Measurements from ENCODE around the gene PLK2.

GRCh38 chr5:58412932-58413331 lies 47.0 kb downstream of the PLK2 start:
- TF ChIP-seq TAF1 (IDR thresholded peaks at IDR 0.05; ENCODE audit: borderline replicate concordance, insufficient read depth, low read length) (no peak), POLR2AphosphoS5 (IDR thresholded peaks at IDR 0.05; ENCODE audit: low read depth, low read length) (no peak)

All from PFSK-1 (cell line).